ENCODE results near the gene DNTT.

DNTT gene

GRCh38 chr10:96266118-96266770 lies 38.0 kb upstream of the DNTT start:
- no peaks in the 10 kb centered on the region for H3K9me3 ChIP-seq (ENCODE audit: insufficient read depth, low read depth, low read length)
- H3K27ac ChIP-seq (ENCODE audit: low read depth, low read length), result no peak overlapping the region
- no peaks in the 10 kb centered on the region for H3K27me3 ChIP-seq (ENCODE audit: insufficient read depth, low read length)
- WGBS, result 94% methylated on average over 6 of the region's 6 CpGs
- H3K4me3 ChIP-seq (ENCODE audit: low read length), result no peak overlapping the region
- H3K4me1 ChIP-seq (ENCODE audit: insufficient read depth, low read length), result no peaks in the 10 kb centered on the region
- no peaks in the 10 kb centered on the region for H3K36me3 ChIP-seq (ENCODE audit: insufficient read depth, low read length)
- no peak overlapping the region for H3K9ac ChIP-seq (ENCODE audit: low read depth, low read length)

- no peak overlapping the region for H3K4me3 ChIP-seq (ENCODE audit: low read length)
- no peaks in the 10 kb centered on the region for H3K27me3 ChIP-seq (ENCODE audit: insufficient read depth, low read length)
- no peaks in the 10 kb centered on the region for H3K36me3 ChIP-seq (ENCODE audit: insufficient read depth, low read length)
- no peak overlapping the region for H3K27ac ChIP-seq (ENCODE audit: low read depth, low read length)
- WGBS, result 82% methylated on average over 4 of the region's 4 CpGs
- H3K9me3 ChIP-seq (ENCODE audit: insufficient read depth, low read depth, low read length), result no peaks in the 10 kb centered on the region
- H3K4me1 ChIP-seq (ENCODE audit: insufficient read depth, low read length), result no peaks in the 10 kb centered on the region
- H3K9ac ChIP-seq (ENCODE audit: low read depth, low read length), result no peak overlapping the region
These were observed 37.0 kb upstream of the DNTT start for GRCh38 chr10:96267234-96267705.

DNA sequence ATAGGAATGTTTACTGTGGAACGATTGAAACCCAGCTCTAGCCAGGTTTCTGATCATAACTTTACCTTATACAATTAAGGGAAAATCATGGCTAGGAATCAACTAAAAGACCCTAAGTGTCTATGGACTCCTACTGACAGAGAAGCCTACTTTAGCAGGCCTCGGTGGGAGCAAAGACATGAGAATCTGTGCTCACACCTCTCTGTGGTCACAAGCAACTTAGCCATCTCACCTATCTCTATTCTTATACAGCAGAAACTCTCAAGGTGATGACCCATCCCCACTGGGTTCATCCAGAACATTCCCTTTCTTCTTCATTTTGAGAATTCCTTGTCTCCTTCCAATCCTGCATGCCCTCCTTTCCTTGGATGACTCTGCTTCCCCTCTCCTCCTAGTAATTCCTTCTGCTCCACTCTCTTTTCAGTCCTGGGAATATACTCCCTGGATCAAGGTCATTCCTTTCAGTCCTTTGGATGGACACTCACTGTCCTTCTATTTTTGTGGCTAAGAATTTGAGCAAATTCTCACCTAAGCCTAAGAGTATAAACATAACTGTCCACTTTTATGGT lies 35.8 kb upstream of the DNTT start:
- Histone ChIP-seq H3K4me3 (ENCODE audit: low read length) (no peak overlapping the region), H3K27ac (ENCODE audit: low read depth, low read length) (no peak overlapping the region), H3K9ac (ENCODE audit: low read depth, low read length) (no peak overlapping the region), H3K36me3 (ENCODE audit: insufficient read depth, low read length) (no peaks in the 10 kb centered on the region), H3K27me3 (ENCODE audit: insufficient read depth, low read length) (no peaks in the 10 kb centered on the region), H3K9me3 (ENCODE audit: insufficient read depth, low read depth, low read length) (no peaks in the 10 kb centered on the region), H3K4me1 (ENCODE audit: insufficient read depth, low read length) (no peaks in the 10 kb centered on the region)
- WGBS, result 97% methylated on average over 2 of the region's 2 CpGs

- H3K4me1 ChIP-seq (ENCODE audit: insufficient read depth, low read length), result no peaks in the 10 kb centered on the region
- H3K27me3 ChIP-seq (ENCODE audit: insufficient read depth, low read length), result no peaks in the 10 kb centered on the region
- H3K4me3 ChIP-seq (ENCODE audit: low read length), result no peak overlapping the region
- no peak overlapping the region for H3K9ac ChIP-seq (ENCODE audit: low read depth, low read length)
- no peaks in the 10 kb centered on the region for H3K36me3 ChIP-seq (ENCODE audit: insufficient read depth, low read length)
- WGBS, result 92% methylated on average over 6 of the region's 6 CpGs
- H3K9me3 ChIP-seq (ENCODE audit: insufficient read depth, low read depth, low read length), result no peaks in the 10 kb centered on the region
- no peak overlapping the region for H3K27ac ChIP-seq (ENCODE audit: low read depth, low read length)
These were observed 34.6 kb upstream of the DNTT start for GRCh38 chr10:96269438-96270300.

DNA sequence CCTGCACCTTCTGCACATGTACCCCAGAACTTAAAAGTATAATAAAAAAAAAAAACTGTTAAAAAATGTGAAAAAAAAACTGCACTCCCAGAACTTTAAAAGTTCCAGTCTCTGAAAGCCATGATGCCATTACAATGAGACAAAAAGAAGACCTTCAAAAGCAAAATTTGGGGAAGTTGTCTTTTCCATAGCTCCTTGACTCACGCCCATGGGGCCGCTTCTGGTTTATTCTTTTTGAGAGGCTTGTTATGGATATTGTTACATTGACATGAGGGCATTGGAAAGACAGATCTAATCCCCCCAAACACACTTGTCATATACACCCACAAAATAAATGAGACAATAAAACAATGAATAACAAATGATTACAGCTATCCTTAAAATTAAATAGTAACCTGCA lies 33.7 kb upstream of the DNTT start:
- Histone ChIP-seq H3K36me3 (ENCODE audit: insufficient read depth, low read length) (no peaks in the 10 kb centered on the region), H3K9ac (ENCODE audit: low read depth, low read length) (no peak overlapping the region), H3K27me3 (ENCODE audit: insufficient read depth, low read length) (no peaks in the 10 kb centered on the region), H3K4me1 (ENCODE audit: insufficient read depth, low read length) (no peaks in the 10 kb centered on the region), H3K4me3 (ENCODE audit: low read length) (no peak overlapping the region), H3K9me3 (ENCODE audit: insufficient read depth, low read depth, low read length) (no peaks in the 10 kb centered on the region), H3K27ac (ENCODE audit: low read depth, low read length) (no peak overlapping the region)
- 100% methylated on average over 2 of the region's 2 CpGs for WGBS

- H3K4me3 ChIP-seq (ENCODE audit: low read length), result no peak within 1 kb of the TSS
- no peaks in the 10 kb centered on the region for H3K4me1 ChIP-seq (ENCODE audit: insufficient read depth, low read length)
- WGBS, result 90% methylated on average over 6 of the region's 6 CpGs
- H3K9ac ChIP-seq (ENCODE audit: low read depth, low read length), result no peak within 1 kb of the TSS
- H3K9me3 ChIP-seq (ENCODE audit: insufficient read depth, low read depth, low read length), result no peaks in the 10 kb centered on the region
- H3K27me3 ChIP-seq (ENCODE audit: insufficient read depth, low read length), result no peaks in the 10 kb centered on the region
- H3K36me3 ChIP-seq (ENCODE audit: insufficient read depth, low read length), result no peaks in the 10 kb centered on the region
- H3K27ac ChIP-seq (ENCODE audit: low read depth, low read length), result no peak within 1 kb of the TSS
These were observed 33.0 kb upstream of the DNTT start, which contains the start of gene BLNK for GRCh38 chr10:96271016-96271815. TSS of gene BLNK (minus strand) at chr10:96271569. CDS start at chr10:96271398, 171 bp downstream.

GRCh38 chr10:96272316-96273280 lies 31.6 kb upstream of the DNTT start:
- Histone ChIP-seq H3K4me1 (ENCODE audit: insufficient read depth, low read length) (no peaks in the 10 kb centered on the region), H3K27ac (ENCODE audit: low read depth, low read length) (no peak overlapping the region), H3K36me3 (ENCODE audit: insufficient read depth, low read length) (no peaks in the 10 kb centered on the region), H3K9ac (ENCODE audit: low read depth, low read length) (no peak overlapping the region), H3K27me3 (ENCODE audit: insufficient read depth, low read length) (no peaks in the 10 kb centered on the region), H3K4me3 (ENCODE audit: low read length) (no peak overlapping the region), H3K9me3 (ENCODE audit: insufficient read depth, low read depth, low read length) (no peaks in the 10 kb centered on the region)
- WGBS, result 91% methylated on average over 8 of the region's 8 CpGs

DNA sequence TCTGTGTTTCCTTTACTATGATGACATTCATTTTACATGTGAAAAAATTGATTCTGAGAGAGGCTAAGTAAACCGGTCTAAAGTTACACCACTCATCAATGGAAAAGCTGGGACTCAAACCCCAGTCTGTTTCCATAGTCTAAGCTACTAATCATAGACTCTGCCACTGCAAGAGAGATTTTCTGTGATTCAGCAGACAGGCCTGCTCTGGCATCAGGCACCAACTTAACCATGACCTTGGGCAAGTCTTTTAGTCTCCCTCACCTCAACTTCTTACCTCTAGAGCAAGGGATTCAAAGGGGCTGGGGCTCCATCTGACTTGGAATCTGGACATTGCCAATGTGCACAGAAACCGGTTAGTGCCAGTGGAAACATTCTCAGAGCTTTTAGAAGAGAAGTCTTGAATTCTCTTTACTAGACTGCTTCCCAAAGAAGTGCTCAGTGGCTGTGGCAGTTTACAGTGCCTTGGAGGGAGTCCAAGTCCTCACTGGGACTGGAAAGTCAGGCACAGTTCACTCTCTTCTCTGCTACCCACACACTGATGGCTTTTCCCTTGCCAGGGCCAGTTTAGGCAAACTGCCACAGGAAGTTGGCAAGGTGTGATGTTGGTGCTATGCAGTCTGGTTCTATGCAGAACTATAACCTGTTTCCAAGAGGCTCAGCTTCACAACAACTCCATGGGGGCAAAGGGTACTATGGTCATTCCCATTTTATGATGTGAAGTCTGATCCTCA lies 28.4 kb upstream of the DNTT start:
- Histone ChIP-seq H3K4me1 (ENCODE audit: insufficient read depth, low read length) (no peaks in the 10 kb centered on the region), H3K9ac (ENCODE audit: low read depth, low read length) (no peak overlapping the region), H3K4me3 (ENCODE audit: low read length) (no peak overlapping the region), H3K36me3 (ENCODE audit: insufficient read depth, low read length) (no peaks in the 10 kb centered on the region), H3K27ac (ENCODE audit: low read depth, low read length) (no peak overlapping the region), H3K9me3 (ENCODE audit: insufficient read depth, low read depth, low read length) (no peaks in the 10 kb centered on the region), H3K27me3 (ENCODE audit: insufficient read depth, low read length) (no peaks in the 10 kb centered on the region)
- 94% methylated on average over 2 of the region's 2 CpGs for WGBS

DNA sequence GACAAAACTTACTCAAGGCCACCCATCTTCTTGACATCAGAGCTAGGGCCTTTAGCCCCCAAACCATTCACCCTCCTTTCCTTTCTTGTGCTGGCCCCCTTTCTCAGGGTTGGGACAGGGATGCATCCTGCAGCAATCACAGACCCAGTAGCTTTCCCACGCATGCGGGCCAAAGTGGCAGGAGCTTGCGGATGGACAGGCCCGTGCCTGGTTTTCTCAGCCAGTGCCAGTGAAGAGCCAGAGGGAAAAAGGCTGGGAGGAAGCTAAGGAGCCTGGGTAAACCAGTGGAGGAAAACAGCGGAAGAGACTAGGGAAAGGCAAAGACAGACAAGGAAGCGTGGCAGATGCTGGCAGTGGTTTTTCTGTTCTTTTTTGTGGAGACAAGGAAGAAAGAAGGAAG lies 27.8 kb upstream of the DNTT start:
- H3K9ac ChIP-seq (ENCODE audit: low read depth, low read length), result no peak overlapping the region
- no peaks in the 10 kb centered on the region for H3K9me3 ChIP-seq (ENCODE audit: insufficient read depth, low read depth, low read length)
- H3K27ac ChIP-seq (ENCODE audit: low read depth, low read length), result no peak overlapping the region
- H3K4me1 ChIP-seq (ENCODE audit: insufficient read depth, low read length), result no peaks in the 10 kb centered on the region
- WGBS, result 95% methylated on average over 6 of the region's 6 CpGs
- H3K36me3 ChIP-seq (ENCODE audit: insufficient read depth, low read length), result no peaks in the 10 kb centered on the region
- no peak overlapping the region for H3K4me3 ChIP-seq (ENCODE audit: low read length)
- no peaks in the 10 kb centered on the region for H3K27me3 ChIP-seq (ENCODE audit: insufficient read depth, low read length)

DNA sequence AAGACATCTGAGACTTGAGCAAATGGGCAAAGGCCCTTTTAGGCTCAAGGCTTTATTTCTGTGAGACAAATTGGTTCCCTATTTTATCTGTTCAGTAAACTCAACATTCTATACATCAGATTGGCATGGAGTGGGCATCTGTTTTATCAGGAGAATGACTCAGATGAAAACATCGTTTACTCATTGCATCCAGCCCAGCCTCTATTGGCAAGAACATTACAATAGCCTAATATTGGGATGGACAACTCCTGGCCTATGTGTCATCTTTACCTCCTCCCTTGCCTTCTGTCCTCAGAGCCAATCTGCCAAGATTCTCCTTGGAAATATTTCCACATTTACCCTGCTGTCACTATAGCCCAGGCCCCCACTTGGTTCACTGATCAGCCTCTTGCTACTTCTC lies 27.4 kb upstream of the DNTT start:
- no peaks in the 10 kb centered on the region for H3K9me3 ChIP-seq (ENCODE audit: insufficient read depth, low read depth, low read length)
- no peaks in the 10 kb centered on the region for H3K27me3 ChIP-seq (ENCODE audit: insufficient read depth, low read length)
- no peak overlapping the region for H3K9ac ChIP-seq (ENCODE audit: low read depth, low read length)
- no peak overlapping the region for H3K4me3 ChIP-seq (ENCODE audit: low read length)
- no peak overlapping the region for H3K27ac ChIP-seq (ENCODE audit: low read depth, low read length)
- no peaks in the 10 kb centered on the region for H3K4me1 ChIP-seq (ENCODE audit: insufficient read depth, low read length)
- 96% methylated on average over 1 of the region's 1 CpG for WGBS
- H3K36me3 ChIP-seq (ENCODE audit: insufficient read depth, low read length), result no peaks in the 10 kb centered on the region

Measured in HUES64 (cell line).